Lower leg skin (tissue), 3 donors: Measurements from ENCODE around the gene CLSTN1.

ENCODE experiments used
- POLR2A ChIP-seq, 2 donors: fragments of 450-650 bp; IDR thresholded peaks; one replicate each; pipeline ENCODE4 v1.6.1; 2016 to 2017; ENCODE audit warnings: antibody characterized with exemption in 2 of 2, mild to moderate bottlenecking in 1 of 2, moderate library complexity in 1 of 2
- TF ChIP-seq, protein P1 (sequence below), 3 donors: fragments of 450-650 bp; IDR thresholded peaks; one replicate each; pipeline ENCODE4 v1.5.1; 2016; ENCODE audit warnings: antibody characterized with exemption in 3 of 3, mild to moderate bottlenecking in 3 of 3, moderate library complexity in 2 of 3

DNA sequence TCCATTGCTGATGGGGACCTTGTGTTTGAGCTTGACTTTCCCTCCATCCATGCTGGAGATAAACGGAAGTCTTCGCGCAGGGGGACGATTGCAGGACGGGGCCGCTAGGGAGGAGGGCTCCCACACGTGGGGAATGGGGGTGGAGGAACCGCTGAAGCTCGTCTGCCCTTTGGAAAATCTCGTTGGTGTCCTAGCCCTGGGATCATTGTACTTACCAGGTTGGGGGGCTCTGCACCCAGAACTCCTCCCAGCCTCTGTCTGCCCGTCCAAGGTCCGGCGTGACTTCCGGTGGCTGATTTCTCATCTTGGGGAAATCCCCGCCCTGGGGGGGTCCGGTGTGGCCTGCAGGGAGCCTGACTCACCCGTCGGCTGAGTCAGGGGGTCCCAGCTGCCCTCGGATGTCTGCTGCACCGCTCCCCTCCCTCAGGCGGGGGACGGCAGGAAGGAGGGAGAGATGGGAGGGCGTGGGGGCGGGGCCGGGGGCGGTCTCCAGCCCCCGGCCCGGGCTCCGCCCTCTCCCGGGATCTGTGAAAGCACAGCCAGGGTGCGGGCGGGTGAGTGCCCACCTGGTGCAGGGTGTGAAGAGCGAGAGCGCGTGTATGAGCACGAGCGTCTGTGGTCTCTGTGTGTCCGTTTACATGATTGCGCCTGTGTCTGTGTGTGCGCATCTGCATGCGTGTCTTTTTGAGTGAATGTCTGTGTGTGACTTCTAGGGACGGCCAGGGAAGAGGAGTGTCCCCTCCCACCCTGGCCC lies 136.5 kb downstream of the CLSTN1 start:
- TF ChIP-seq, protein P1, sequence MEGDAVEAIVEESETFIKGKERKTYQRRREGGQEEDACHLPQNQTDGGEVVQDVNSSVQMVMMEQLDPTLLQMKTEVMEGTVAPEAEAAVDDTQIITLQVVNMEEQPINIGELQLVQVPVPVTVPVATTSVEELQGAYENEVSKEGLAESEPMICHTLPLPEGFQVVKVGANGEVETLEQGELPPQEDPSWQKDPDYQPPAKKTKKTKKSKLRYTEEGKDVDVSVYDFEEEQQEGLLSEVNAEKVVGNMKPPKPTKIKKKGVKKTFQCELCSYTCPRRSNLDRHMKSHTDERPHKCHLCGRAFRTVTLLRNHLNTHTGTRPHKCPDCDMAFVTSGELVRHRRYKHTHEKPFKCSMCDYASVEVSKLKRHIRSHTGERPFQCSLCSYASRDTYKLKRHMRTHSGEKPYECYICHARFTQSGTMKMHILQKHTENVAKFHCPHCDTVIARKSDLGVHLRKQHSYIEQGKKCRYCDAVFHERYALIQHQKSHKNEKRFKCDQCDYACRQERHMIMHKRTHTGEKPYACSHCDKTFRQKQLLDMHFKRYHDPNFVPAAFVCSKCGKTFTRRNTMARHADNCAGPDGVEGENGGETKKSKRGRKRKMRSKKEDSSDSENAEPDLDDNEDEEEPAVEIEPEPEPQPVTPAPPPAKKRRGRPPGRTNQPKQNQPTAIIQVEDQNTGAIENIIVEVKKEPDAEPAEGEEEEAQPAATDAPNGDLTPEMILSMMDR (IDR thresholded peaks at IDR 0.05) = no peak
- TF ChIP-seq POLR2A (IDR thresholded peaks at IDR 0.05) = no peak
